GOT3 (cell line): ENCODE results near the gene FATE1.
"Not testable (repeated sequence)": the region's sequence is repeated elsewhere in the genome, so short reads cannot be mapped to it uniquely, and the experiment has no call there.

Source experiments
- DNase-seq: peaks from one replicate; lab custom pipeline; 2025; ENCODE audit warnings: mixed read lengths; lab: John Stamatoyannopoulos, UW

The FATE1 gene, protein sequence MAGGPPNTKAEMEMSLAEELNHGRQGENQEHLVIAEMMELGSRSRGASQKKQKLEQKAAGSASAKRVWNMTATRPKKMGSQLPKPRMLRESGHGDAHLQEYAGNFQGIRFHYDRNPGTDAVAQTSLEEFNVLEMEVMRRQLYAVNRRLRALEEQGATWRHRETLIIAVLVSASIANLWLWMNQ

DNA sequence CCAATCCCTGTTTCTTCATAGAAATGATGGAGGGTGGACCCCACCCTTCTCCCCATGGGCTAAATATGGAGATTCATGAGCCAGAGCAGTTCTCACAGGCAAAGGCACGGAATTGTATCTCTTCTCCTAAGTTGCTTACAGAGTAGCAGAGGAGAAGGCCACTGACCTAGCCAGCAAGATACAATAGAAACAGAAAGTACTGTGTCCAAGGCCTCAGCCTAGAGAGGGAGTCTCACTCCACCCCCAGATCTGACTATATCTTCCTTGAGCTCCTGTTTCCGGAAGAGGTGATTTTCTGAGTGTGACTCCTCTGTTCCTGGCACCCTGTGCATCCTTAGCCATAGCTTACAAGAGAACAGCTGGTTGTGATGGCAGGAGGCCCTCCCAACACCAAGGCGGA is at the start of gene FATE1:
Gene FATE1 (plus strand): TSS at position 284 of the 400 bp plus-strand sequence. CDS start 85 bp downstream, at position 369.
- no peak for DNase-seq

DNA sequence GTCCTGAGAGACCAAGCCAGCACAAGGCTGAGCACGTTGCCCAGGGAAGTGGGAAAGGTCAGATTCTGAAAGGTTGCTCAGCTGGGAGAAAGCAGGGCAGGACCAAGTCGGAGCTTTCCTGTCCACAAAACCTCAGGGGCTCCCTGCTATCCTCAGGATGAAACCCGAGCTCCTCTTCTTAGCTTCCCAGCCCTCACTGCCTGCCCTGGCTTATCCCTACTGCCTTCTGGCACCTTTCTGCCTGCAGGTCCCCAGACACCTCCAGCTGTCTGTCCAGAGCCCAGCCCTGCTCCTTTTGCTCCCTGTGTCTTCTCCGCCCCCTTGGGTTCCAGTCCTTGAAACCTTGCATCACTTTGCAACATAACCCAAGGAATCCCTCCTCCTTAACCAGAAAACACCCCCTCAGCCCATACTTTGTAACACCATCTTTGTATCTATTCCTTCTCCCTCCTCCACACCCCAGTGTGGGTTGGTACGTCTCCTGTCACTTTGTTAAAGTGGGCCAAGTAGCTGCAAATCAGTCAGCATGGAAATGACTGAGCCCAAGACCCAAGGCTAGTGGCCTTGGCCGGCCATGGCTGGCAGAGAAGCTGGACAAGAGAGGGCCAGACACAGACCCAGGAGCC is 40.6 kb upstream of the FATE1 start:
- DNase-seq: no peak

DNA sequence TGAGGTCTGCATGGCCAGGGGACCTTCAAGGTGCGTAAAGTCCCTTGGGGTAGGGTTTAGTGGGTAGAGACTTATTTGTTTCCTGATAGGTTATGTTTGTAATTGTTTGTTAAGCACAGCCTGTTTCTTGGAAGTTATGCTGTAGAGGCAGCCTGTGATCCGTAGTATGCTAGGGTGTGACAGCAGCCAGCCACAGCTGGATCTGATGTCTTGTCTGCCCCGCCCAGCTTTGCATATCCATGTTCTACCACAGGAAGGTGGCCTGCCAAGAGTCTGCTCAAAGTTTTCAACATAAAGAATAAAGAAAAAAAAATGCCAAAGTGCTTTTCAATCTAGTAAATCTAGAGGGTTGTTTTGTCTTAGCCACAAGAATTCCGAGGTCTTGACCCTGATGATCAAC is 39.6 kb upstream of the FATE1 start:
- no peak for DNase-seq

DNA sequence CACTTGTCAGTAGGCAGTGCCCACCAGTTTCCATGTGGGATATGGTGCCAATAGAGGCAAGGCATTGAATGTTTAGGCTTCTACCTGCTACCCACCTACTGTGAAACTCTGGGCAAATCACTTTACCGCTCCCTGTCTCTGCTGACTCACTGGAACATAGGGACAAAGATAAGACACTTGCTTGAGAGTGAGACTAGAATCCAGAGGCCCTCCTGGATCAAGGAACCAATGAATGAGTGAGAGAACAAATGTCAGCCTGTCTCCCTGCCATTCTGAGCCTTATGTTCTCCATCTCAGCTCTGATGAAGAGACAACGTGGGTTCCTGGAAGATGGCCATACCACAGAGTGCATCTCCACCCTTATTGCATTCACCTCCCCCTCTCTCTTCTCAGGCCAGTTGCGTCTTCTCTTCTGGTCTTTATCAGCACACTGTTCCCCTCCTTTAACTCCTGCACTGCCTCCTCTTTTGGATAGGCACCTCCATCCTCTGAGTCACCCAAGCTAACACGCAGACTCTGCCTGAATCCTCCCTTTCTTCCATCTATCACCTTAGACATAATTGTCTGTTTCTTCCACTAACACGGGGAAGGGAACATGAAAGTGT is 35.9 kb upstream of the FATE1 start:
- DNase-seq: no peak

DNA sequence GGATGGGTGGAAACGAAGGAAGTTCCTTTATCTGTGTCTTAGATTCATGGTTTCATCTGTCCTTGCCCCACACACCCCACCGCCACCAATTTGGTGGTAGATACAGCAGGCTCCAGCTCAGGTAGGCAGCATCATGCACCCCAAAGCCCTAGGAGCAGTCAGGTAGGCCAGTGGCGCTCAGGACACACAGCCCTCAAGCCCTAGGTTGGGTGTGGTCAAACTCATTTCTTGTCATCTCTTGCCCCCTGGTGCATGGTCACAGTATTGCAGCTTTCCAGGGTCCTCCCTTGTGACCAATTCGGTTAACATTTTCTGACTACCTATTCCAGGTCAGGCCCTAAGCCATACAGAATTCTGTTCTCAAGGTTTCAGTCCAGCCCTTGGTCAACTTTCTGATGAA is 35.0 kb upstream of the FATE1 start:
- DNase-seq: no peak

DNA sequence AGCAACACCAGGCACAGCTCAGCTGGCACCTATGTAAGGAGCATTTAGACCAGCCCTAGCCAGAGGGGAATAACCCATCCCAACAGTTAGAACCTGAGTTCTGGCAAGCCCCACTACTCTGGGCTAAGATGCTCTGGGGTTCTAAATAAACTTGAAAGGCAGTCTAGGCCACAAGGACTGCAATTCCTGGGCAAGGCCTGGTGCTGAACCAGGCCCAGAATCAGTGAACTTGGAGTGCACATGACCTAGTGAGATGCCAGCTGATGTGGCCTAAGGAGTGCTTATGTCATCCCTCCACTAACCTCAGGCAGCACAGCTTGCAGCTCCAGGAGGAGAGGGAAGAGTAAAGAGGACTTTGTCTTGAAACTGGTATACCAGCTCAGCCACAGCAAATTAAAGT is 28.2 kb upstream of the FATE1 start:
- DNase-seq: no peak

DNA sequence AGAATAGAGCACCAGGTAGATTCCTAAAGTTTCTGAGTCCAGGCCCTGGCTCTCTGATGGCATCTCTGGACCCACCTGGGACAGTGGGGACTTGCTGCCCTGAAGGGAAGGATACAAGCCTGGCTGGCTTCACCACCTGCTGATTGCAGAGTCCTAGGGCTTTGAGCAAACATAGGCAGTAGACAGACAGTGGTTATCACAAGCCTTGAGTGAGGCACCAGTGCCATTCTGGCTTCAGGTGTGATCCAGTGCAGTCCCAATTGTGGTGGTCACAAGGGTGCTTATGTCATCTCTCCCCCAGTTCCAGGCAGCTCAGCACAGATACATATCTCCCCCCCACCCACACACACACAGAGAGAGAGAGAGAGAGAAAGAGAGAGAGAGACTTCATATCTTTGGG is 27.1 kb upstream of the FATE1 start:
- DNase-seq: no peak

DNA sequence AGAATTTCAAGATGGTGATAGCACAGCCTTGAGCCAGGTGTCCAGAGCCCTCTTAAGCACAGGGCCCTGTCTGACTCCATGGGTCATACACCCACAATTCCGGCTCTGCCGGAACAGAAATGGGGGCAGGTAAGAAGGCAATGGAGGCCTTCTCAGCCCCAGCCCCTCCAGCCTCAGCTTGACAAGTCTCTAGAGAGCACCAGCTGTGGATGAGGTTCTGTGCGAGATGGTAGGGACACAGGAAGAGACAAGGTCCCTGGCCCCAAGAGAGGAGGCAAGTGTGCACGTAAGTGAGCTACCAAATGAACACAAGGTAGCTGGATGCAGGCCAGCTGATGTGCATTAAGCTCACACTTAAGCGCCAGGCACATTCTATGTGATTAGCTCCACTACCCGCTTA is 23.0 kb upstream of the FATE1 start:
- DNase-seq: no peak

DNA sequence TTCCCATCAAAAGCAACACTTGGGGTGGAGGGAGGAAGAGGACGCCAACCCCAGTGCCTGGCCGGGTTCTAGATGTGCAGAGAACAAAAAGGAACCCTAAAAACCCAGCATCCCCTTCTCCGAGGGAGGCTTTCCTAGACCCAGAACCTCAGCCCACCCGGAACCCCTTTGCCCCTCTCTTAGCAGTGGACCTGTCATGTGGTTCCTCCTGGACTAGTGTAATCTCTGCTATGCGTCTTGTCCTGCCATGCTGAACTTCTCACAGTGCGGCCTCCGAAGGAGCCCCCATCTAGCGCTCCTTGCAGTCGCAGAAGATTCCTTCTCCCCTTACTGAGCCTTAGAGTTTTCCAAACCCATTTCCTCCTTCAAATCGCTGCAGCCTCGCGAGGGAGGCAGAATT is 21.7 kb upstream of the FATE1 start:
- no peak for DNase-seq

DNA sequence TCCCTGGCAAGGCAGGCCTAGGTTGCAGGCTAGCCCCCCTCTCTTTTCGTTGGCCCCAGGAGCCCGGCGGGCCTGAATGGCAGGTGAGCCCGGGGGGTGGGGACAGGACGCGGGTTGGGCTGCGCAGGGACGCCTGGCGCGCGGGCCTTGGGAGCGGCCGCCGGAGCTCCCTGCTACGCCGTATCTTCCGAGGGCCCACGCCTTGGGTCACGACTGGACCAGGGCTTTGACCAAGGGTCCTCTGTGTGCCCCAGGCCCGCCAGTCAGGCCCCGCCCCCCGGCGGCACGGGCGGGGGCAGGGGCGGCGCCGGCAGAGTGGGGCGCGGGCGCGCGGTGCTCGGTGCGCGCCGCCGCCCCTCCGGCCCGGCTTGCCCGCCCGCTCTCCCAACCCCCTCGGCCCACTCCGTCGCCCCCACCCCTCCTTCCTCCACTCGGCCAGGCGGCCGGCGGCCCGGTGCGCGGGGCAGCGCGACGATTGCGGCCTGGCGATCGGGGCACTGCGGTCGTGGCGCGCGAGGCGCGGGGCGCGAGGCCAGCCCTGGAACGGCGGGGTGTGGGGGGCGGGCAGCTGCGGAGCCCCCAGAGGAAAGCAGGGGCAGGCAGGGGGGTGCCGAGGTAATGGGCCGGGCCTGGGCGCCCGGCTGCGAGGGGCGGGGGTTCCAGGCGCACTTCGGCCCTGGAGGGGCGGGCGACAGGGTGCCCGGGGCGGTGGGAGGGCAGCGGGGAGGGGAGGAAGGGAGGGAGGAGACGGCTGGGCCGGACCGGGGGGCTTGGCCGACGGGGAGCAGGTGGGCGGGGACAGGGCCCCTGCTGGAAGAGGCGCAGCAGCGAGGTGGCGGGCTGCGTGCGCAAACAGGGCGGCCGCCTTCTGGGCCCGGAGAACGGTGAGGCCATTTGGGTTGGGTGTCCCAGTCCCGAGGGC is 20.9 kb upstream of the FATE1 start, which contains the start of gene PRRG3:
Gene PRRG3 (plus strand): TSS at position 798 of the 922 bp plus-strand sequence. CDS start 3,357 bp downstream, outside the sequence.
- DNase-seq: no peak

DNA sequence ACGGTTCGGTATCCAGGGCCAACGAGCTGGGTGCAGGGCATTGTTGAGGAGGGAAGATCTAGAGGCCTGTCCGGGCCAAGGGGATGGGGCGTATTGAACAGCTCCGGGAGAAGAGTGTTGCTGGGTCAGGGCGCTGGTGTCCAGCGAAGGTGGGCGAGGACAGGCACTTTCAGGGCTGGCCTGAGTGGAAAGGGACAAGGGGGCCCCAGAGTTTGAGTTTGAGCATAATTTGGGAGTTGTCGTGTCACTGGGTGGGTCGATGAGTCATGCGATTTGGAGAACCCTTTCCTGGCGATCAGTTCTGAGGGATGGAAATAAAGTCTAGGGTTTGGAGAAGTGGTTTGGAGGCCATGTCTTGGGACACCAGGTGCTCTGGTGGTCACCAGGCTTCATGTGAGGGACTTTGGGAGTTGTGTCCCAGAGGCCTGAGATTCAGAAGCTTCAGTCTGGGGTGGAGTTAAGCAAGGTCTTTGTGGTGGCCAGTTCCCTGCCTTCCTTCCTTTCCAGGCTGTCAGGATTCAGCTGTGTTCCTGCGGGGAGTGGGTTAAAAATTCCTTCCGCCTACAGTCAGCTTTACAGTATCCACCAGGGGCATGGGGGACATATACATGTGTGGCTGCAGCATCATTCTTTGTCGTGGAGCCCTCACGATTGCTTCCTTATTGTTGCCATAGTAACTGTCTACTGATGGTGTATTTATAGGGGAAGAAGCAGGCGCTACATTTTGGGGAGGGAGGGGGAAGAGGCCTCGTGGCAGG is 20.1 kb upstream of the FATE1 start:
- DNase-seq: no peak

DNA sequence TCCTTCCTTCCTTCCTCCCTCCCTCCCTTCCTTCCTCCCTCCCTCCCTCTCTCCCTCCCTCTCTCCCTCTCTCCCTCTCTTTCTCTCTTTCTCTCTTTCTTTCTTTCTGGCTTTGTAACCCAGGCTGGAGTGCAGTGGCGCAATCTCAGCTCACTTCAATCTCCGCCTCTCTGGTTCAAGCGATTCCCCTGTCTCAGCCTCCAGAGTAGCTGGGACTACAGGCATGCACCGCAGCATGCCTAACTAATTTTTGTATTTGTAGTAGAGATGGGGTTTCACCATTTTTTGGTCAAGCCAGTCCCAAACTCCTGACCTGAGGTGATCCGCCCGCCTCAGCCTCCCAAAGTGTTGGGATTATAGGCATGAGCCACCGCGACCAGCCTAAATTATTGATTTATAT is 18.8 kb upstream of the FATE1 start:
- DNase-seq: not testable (repeated sequence)

DNA sequence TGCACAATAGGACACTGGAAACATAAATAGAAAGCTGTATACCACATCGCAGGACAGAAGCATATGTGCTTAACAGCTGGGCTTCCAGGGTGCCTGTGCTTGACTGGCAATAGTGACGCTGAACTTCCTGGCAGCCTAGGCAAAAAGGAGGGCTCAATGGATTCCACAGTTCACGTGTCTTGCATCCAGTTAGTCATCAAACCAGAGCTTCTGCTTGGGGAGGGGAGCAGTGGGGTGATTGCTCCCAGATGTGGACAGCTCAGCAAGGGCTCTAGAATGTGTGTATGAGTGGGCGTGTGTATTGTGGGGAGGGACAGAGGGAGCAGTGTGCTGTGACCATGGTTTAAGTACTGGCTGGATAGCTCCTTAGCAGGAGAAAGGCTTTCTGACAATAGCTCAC is 18.3 kb upstream of the FATE1 start:
- DNase-seq: peak; percentile 36

DNA sequence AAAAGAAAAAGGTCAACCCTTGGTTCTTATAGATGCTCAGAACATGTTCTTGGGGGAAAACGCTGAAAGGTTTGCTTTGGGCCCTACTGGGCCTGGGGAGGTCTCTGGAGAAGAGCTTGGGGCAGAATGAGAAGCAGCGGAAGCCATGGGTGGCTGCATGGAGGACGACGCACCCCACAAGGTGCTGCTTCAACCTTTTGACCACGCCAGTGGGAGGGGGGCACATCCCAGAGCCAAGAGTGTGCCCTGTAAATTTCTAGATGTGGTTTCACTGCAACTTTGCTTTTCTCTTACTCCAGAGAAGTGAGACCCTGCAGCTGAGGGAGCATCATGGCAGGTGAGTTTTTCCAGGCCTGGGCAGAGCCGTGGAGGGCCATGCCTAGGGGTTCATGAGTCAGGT is 17.4 kb upstream of the FATE1 start:
- no peak for DNase-seq

DNA sequence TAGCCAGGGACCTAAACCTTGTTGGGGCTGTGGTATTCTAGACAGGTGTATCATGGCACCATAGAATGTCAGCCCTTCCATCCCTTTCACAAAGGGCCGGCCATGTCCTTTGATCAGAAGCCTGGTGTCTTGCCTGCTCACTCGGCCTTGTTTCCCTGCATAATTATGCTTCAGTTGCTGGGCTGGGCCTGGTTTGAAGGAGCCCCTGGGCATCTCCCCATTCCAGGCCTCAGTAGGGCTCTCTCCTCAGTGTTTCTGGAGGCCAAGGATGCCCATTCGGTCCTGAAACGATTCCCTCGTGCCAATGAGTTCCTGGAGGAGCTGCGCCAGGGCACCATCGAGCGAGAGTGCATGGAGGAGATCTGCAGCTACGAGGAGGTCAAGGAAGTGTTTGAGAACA is 16.1 kb upstream of the FATE1 start:
- DNase-seq: no peak

DNA sequence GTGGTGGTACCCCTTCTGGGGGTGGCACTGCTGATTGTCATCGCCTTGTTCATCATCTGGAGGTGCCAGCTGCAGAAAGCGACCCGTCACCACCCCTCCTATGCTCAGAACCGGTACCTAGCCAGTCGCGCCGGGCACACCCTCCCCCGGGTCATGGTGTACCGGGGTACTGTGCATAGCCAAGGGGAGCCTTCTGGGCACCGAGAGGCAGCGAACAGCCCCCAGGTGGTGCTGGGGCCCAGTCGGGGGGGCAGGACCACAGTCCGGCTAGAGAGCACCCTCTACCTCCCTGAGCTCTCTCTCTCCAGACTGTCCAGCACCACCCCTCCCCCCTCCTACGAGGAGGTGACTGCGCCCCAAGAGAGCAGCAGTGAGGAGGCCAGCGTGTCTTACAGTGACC is 15.3 kb upstream of the FATE1 start:
- no peak for DNase-seq

DNA sequence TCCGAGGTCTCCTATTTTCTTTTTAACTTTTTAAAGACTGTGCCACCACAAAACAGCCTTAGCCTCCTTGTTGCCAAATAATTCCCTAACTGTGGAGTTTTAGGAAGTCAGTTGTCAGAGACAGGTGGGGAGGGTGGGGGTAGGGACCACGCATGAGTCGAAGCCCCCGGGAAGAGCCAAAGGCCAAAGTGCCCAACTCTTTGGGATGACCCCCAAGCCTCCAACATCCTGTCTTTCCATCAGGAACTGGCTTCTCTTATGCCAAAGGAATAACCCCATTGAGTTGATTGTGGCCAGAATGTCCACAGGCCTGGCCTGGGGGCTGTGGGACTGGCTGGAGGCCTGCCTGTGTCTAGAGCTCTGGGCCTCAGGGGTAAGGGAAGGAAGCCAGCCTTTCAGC is 14.8 kb upstream of the FATE1 start:
- no peak for DNase-seq

DNA sequence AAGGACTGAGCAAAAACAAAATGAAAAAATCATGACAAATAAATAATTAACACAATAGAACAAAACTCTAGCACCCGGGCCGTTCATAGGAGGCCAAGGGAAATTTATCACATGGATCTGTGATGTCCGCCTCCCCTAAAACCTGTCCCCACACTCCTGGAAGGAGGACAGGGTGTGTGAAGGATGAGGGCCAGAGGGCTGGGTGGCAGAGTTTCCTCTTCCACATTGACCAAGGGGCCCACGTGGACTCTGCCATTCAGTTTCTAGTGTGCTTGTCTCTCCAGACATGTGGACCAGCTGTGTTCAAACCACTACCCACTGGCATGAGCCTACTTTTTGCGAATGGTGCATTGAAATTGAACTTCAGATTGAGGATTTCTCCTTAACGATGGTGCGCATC is 14.3 kb upstream of the FATE1 start:
- DNase-seq: no peak

DNA sequence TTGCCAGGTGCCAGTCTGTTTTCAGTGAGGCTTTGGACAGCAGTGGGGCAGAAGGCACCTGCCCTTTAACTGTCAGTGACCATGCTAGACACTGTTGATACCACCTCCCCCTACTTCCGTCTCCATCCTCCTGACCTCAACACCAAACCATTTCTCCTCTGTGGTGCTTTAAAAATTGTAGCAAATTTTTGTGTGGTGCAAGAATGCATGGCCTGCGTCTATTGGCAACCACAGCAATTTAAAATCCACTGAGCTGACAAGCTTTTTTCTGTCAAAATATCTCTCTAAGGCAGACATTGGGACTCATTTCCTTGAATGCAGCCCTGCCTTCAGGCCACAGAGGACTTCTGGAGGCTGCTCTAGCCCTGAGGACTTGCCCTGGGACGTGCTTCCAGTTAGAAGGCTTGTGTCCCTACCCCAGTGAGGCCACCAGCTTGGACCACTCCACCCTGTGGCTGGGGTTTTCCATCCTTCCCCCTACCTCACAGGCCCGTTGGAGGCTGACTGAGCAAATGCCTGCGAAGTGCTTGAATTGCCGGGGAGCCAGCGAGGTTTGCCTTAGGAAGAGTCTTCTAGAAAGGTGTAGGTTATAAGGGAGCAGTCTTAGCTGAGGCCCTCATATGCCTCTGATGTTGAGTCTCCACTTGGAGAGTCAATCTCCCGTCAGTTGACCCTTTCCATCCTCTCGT is 13.7 kb upstream of the FATE1 start:
- no peak for DNase-seq

DNA sequence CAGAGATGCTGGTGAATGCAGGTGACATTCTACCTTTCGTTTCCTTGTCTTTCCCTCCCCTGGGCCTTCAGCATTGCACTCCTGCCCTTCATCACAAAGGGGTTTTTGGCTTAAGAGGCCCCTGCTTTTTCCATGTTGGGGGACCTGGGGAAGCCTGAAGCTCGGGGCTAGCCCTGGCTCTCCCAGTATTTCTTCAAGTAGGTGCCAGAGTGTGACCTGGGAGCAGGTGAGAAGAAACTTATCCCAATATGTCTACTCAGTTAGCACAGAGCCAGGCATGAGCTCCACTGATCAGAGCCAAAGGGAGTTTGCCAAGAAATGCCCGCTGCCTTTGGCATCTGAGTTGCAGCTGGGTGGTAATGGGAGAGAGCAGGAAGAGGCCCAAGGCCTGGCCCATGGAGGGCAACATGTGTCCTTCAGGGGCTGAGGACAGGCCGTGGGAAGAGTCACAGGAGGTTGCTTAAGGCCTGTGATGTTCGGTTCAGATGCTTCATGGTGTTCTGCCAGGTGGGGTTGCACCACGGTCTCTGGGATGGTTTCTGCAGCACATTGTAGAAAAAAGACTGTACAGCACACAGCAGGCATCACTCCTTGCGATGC is 13.0 kb upstream of the FATE1 start:
- no peak for DNase-seq

DNA sequence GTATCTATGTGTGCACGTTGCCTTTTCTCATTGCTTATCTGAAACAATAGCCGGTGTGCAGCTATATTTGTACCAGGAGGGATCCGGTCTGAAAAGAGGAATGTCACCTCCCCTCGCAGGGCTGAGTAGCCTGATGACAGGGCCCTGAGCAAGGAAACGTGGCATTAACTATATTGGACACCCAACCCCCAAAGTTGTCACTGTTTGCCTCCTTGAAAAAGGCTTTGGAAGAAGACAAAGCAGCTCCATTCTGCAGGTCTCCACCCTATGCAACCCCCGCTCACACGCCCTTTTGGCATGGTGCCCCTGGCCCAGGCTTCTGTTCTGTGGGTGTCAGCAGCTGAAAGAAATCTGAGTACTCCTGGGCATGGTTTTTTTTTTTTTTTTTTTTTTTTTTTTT is 12.3 kb upstream of the FATE1 start:
- DNase-seq: no peak
